ENCODE results near the gene C8A.

Gene C8A

DNA sequence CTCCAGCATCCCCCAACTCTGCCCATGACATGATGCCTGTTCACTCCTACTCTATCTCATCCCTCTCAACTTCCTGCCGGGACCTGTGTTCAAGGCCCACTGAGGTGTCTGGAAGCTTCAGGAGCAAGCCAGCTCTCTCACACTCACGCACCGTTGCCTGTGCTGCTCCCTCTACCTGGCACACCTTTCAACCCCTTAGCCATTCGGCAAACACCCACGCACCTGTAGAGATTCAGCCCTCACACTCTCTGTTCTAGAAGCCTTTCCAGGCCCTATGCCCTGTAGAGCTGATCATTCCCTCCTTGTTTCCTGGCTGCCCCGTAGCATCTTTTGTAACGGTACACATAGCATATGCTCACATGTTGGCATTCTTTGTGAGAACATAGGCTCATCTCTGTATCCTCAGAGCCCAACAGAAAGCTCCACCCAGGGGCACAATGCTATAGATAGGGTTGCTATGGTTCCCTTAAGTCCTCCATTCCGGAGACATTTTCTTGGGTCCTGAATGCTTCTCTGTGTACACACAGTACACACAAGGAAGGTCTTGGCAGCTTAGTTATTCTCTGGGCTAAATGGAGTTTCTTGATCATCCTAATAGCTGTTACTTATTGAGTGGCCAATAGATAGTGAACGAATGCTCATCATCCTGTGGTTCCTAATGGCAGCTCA, 109.9 kb downstream of the C8A start:
- no peak overlapping the region for H3K4me3 ChIP-seq (ENCODE audit: low read depth, low read length)

DNA sequence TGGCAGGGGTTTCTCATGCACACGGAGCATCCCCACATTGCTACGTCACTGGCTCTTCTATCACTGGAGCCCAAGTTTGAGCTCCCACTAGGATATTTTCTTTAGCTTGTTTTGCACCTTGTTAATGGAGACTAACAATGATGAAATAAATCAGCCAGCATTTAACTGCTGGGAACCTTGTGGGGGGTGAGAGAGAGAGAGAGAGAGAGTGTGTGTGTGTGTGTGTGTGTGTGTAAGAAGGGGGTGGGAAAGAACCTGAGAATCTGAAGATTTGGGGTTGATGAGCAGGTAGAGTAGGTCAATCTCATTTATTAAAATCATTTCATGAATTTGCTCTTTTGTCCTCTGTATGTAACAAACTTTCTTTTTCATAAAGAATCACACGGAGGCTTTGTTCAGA, 110.6 kb downstream of the C8A start:
- H3K4me3 ChIP-seq (ENCODE audit: low read depth, low read length) = no peak overlapping the region

DNA sequence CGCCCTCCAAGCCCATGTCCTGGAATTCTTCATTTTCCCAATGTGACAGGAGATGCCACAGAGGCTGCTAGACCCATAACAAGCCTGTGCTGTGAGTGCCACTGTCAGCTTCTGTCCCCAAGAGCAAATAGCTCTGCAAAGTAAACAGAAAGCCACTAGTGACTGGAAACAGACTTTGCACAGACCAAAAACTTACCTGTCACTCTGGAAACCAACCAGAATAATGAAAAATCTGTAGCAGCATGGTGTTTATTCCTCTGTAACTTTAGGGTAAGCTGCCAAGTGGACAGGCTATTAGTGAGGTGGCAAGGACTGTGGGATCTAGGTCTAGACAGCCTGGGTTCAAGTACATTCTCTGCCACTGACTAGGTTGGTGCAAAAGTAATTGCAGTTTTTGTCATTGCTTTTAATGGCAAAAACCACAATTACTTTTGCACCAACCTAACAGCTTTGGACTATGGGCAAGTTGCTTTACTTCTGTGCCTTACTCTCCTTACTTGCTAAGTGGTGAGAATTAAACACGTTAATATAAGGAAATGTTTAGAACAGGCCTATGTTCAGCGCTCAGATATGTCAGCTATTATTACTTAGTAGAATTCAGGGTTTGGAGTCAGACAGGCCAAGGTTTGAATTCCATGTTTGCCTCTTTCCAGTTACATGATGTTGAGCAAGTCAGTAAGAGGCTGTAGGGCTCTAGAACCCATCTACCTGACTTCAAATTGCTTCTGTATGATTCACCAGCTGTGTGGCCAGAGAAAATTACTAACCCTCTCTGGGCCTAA, 111.5 kb downstream of the C8A start, which contains the start of gene C8B:
Gene C8B, minus strand, starts transcription at position 100 of the 782 bp plus-strand sequence. Its CDS starts 67 bp downstream, at position 33.
- H3K4me3 ChIP-seq (ENCODE audit: low read depth, low read length) = no peak within 1 kb of the TSS

GRCh38 chr1:56966698-56966999, 112.1 kb downstream of the C8A start:
- no peak overlapping the region for H3K4me3 ChIP-seq (ENCODE audit: low read depth, low read length)

- H3K4me3 ChIP-seq (ENCODE audit: low read depth, low read length) = no peak overlapping the region
Observed at GRCh38 chr1:56967355-56967754, 112.8 kb downstream of the C8A start.
